Spleen (tissue), 11 donors: ENCODE data around the gene KCNH4. TPM values are rescaled to one million over a fixed set of nuclear protein-coding genes. Genes with fewer than 3 reads are reported as not detected.

Source experiments
- DNase-seq: peaks from one replicate; pipeline ENCODE4 v3.0.0-alpha.2; 2020
- H3K27ac ChIP-seq, 8 donors: fragments of 200-600 bp; sonication (generic) in 7 of 8; 1 replicate in 4 of 8; 2 replicates in 4 of 8; pipeline versions ENCODE4 v1.5.0 to v1.8.0; 2016 to 2021; ENCODE audit warnings: inconsistent platforms in 4 of 8, mild to moderate bottlenecking in 4 of 8, moderate library complexity in 1 of 8
- H3K27me3 ChIP-seq, 7 donors: fragments of 200-600 bp; sonication (generic) in 6 of 7; replicated peaks in 1 of 7; 1 replicate in 4 of 7; 2 replicates in 3 of 7; pipeline versions ENCODE4 v1.5.0 to v1.8.0; 2016 to 2021; ENCODE audit warnings: inconsistent platforms in 3 of 7, mild to moderate bottlenecking in 1 of 7
- H3K36me3 ChIP-seq, 6 donors: fragments of 200-600 bp; sonication (generic) in 5 of 6; 1 replicate in 4 of 6; 2 replicates in 2 of 6; pipeline versions ENCODE4 v1.5.0 to v1.8.0; 2016 to 2021; ENCODE audit warnings: inconsistent platforms in 2 of 6
- H3K4me1 ChIP-seq, 6 donors: fragments of 200-600 bp; sonication (generic) in 5 of 6; 1 replicate in 3 of 6; 2 replicates in 3 of 6; pipeline versions ENCODE4 v1.5.0 to v1.8.0; 2016 to 2021; ENCODE audit warnings: inconsistent platforms in 3 of 6
- H3K4me3 ChIP-seq, 8 donors: fragments of 200-600 bp; sonication (generic) in 7 of 8; 1 replicate in 4 of 8; 2 replicates in 4 of 8; pipeline versions ENCODE4 v1.5.0 to v1.8.0; 2016 to 2021; ENCODE audit warnings: inconsistent platforms in 4 of 8, mild to moderate bottlenecking in 4 of 8, moderate library complexity in 2 of 8
- H3K9me3 ChIP-seq, 8 donors: fragments of 200-600 bp; sonication (generic) in 7 of 8; 1 replicate in 4 of 8; 2 replicates in 4 of 8; pipeline versions ENCODE4 v1.5.0 to v1.8.0; 2016 to 2021; ENCODE audit warnings: inconsistent platforms in 4 of 8
- POLR2A ChIP-seq, 3 donors: fragments of 450-650 bp; IDR thresholded peaks; one replicate each; pipeline ENCODE4 v1.5.1; 2017; ENCODE audit warnings: antibody characterized with exemption in 3 of 3, mild to moderate bottlenecking in 1 of 3
- POLR2AphosphoS5 ChIP-seq, 3 donors: sonication (generic); formaldehyde crosslinking; IDR thresholded peaks; one replicate each; pipeline ENCODE4 v1.5.1; 2017; ENCODE audit warnings: antibody characterized with exemption in 3 of 3
- WGBS, 5 donors: extraction: QIAGEN DNeasy Blood & Tissue Kit in 3 of 5; methylation state at CpG; one replicate each; pipeline versions ENCODE4 v1.1.5 to v1.1.7; 2013 to 2018; 5-methylcytosine and 5-hydroxymethylcytosine counted together
- intact Hi-C: fragments of 100-400 bp; cut with DNase I; formaldehyde crosslinking; loops from one replicate; pipeline ENCODE4 v1.15.0; 2023; ENCODE audit warnings: low total_unique reads
- polyA plus RNA-seq, 3 donors: library from polyadenylated mRNA; stranded (reverse); fragments of 200-250 nt; gene quantifications; one replicate each; pipeline ENCODE4 v1.2.1, GENCODE V29; 2013
- total RNA-seq, 7 donors: library from RNA; depleted of rRNA in 3 of 7; stranded (reverse); fragments of >200 nt in 3 of 7; fragmentation: NEBNext Ultra II Directional in 4 of 7; extraction: Animal tissue kit (Norgen Biotek cat#: 25700) in 4 of 7; gene quantifications; one replicate each; pipeline versions ENCODE4 v1.1.0 to v1.2.1, GENCODE V29; 2016 to 2021
- TF ChIP-seq, protein P1 (sequence below), 11 experiments: fragments of 200-600 bp in 7 of 11; fragments of 450-650 bp in 4 of 11; sonication (generic) in 4 of 11; IDR thresholded peaks in 8 of 11; conservative IDR thresholded peaks in 3 of 11; 1 replicate in 7 of 11; 2 replicates in 4 of 11; pipeline versions ENCODE4 v1.4.0 to v1.8.0; 2016 to 2021; ENCODE audit warnings: antibody characterized with exemption in 11 of 11, inconsistent platforms in 4 of 11, mild to moderate bottlenecking in 1 of 11
- donor health status: healthy with polysubstance abuse.
- donor health status: DM: no; HTN: no; CAD: no; lungs with moderate emphysema.
- donor health status: DM: no; HTN: no; CAD: no.
- donor health status: Bipolar disorder and iron deficiency.
- donor health status: healthy.
- donor health status: DM: no; HTN: no; CAD: no.
- donor health status: DM: yes; HTN: yes; CAD: no.

Gene KCNH4
- total and polyA plus RNA-seq, 10 donors: 0.14 to 0.52 (median 0.24) TPM

- peaks cover 0 to 31% (median 5%) of the 10 kb centered on the region in 7 donors for H3K27me3 ChIP-seq
- no peaks in the 10 kb centered on the region for H3K36me3 ChIP-seq
- TF ChIP-seq, protein P1, sequence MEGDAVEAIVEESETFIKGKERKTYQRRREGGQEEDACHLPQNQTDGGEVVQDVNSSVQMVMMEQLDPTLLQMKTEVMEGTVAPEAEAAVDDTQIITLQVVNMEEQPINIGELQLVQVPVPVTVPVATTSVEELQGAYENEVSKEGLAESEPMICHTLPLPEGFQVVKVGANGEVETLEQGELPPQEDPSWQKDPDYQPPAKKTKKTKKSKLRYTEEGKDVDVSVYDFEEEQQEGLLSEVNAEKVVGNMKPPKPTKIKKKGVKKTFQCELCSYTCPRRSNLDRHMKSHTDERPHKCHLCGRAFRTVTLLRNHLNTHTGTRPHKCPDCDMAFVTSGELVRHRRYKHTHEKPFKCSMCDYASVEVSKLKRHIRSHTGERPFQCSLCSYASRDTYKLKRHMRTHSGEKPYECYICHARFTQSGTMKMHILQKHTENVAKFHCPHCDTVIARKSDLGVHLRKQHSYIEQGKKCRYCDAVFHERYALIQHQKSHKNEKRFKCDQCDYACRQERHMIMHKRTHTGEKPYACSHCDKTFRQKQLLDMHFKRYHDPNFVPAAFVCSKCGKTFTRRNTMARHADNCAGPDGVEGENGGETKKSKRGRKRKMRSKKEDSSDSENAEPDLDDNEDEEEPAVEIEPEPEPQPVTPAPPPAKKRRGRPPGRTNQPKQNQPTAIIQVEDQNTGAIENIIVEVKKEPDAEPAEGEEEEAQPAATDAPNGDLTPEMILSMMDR (IDR thresholded peaks at IDR 0.05 in 8 of 11, conservative IDR thresholded peaks at IDR 0.05 in 3 of 11): no peak
- no peak for TF ChIP-seq POLR2A (IDR thresholded peaks at IDR 0.05)
- TF ChIP-seq POLR2AphosphoS5 (IDR thresholded peaks at IDR 0.05): no peak
- H3K27ac ChIP-seq: no peak overlapping the region
- peaks cover 33 to 85% (median 59%) of the 10 kb centered on the region in 6 donors for H3K4me1 ChIP-seq
- H3K4me3 ChIP-seq: no peak overlapping the region
- intact Hi-C loops: loop anchor here (10.0 kb wide), 1 partner anchor 67 kb away; the partner anchor contains the start of gene DHX58
- no peaks in the 10 kb centered on the region for H3K9me3 ChIP-seq
- 75 to 90% (median 85%) methylated on average over 2 of the region's 2 CpGs for WGBS, 5 donors
- no peak for DNase-seq
These were observed 887 bp upstream of the KCNH4 start for GRCh38 chr17:42181851-42182207.

- peaks cover 33 to 78% (median 59%) of the 10 kb centered on the region in 6 donors for H3K4me1 ChIP-seq
- peaks cover 0 to 31% (median 5%) of the 10 kb centered on the region in 7 donors for H3K27me3 ChIP-seq
- 1 to 4% (median 3%) methylated on average over 23 to 33 of the region's 33 CpGs for WGBS, 5 donors
- TF ChIP-seq POLR2AphosphoS5 (IDR thresholded peaks at IDR 0.05): no peak
- TF ChIP-seq, protein P1 (IDR thresholded peaks at IDR 0.05 in 8 of 11, conservative IDR thresholded peaks at IDR 0.05 in 3 of 11): no peak
- TF ChIP-seq POLR2A (IDR thresholded peaks at IDR 0.05): no peak
- no peaks in the 10 kb centered on the region for H3K9me3 ChIP-seq
- no peaks in the 10 kb centered on the region for H3K36me3 ChIP-seq
- intact Hi-C loops: loop anchor here (10.0 kb wide), 1 partner anchor 66 kb away; the partner anchor contains the start of gene DHX58
- DNase-seq: no peak
- peak overlapping the region; percentile 24 to 71 (median 47) for H3K4me3 ChIP-seq
- no peak overlapping the region for H3K27ac ChIP-seq
These were observed 476 bp downstream of the KCNH4 start for GRCh38 chr17:42180411-42180921.

GRCh38 chr17:42179911-42180410 lies 981 bp downstream of the KCNH4 start:
- H3K4me3 ChIP-seq: peak overlapping the region in 3 of 8 donors; percentile 50 to 71 (median 51)
- H3K36me3 ChIP-seq: no peaks in the 10 kb centered on the region
- peaks cover 33 to 75% (median 58%) of the 10 kb centered on the region in 6 donors for H3K4me1 ChIP-seq
- TF ChIP-seq, protein P1 (IDR thresholded peaks at IDR 0.05 in 8 of 11, conservative IDR thresholded peaks at IDR 0.05 in 3 of 11): no peak
- TF ChIP-seq POLR2AphosphoS5 (IDR thresholded peaks at IDR 0.05): no peak
- no peak for TF ChIP-seq POLR2A (IDR thresholded peaks at IDR 0.05)
- peaks cover 0 to 31% (median 5%) of the 10 kb centered on the region in 7 donors for H3K27me3 ChIP-seq
- intact Hi-C loops: loop anchor here (10.0 kb wide), 1 partner anchor 65 kb away; the partner anchor contains the start of gene DHX58
- no peak for DNase-seq
- WGBS, 5 donors: 16 to 26% (median 22%) methylated on average over 19 to 20 of the region's 20 CpGs
- no peaks in the 10 kb centered on the region for H3K9me3 ChIP-seq
- H3K27ac ChIP-seq: no peak overlapping the region

DNA sequence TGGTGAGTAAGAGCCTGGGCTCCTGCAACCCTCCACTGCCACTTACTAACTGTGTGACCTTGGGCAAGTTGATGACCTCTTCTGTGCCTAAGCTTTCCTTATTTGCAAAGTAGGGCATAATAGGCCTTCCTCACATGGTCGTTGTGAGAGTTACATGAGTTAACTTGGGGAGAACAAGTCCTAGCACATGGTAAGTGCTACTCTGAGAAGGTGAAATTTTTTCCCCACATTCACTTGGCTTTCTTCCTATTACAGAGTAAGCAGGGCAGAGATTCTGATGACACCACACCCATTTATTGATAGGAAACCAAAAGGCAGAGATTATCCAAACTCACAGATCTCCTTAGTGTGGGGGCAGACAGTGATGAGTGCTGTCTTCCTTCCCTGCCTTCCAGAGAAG lies 1.6 kb downstream of the KCNH4 start:
- TF ChIP-seq POLR2A (IDR thresholded peaks at IDR 0.05) (no peak), POLR2AphosphoS5 (IDR thresholded peaks at IDR 0.05) (no peak)
- TF ChIP-seq, protein P1 (IDR thresholded peaks at IDR 0.05 in 8 of 11, conservative IDR thresholded peaks at IDR 0.05 in 3 of 11): no peak
- H3K9me3 ChIP-seq: no peaks in the 10 kb centered on the region
- peaks cover 26 to 69% (median 52%) of the 10 kb centered on the region in 6 donors for H3K4me1 ChIP-seq
- H3K4me3 ChIP-seq: no peak overlapping the region
- H3K27ac ChIP-seq: peak overlapping the region in 1 of 8 donors; percentile 3
- 12 to 54% (median 15%) methylated on average over 1 of the region's 1 CpG for WGBS, 5 donors
- intact Hi-C loops: no loop called here
- no peaks in the 10 kb centered on the region for H3K36me3 ChIP-seq
- no peak for DNase-seq
- H3K27me3 ChIP-seq: peaks cover 0 to 31% (median 5%) of the 10 kb centered on the region in 7 donors
